A673 (cell line): Measurements from ENCODE around the gene MRPL38. TPM values are rescaled to one million over a fixed set of nuclear protein-coding genes. Genes with fewer than 3 reads are reported as not detected.

ENCODE experiments used
- BruUV-seq: library from RNA; stranded (reverse); fragments of 400-500 nt; replicated peaks from 2 replicates; lab custom pipeline; 2021; lab: Mats Ljungman, UMichigan
- CTCF ChIA-PET: fragments of 300-600 bp; sonication (Branson Sonifier 250); formaldehyde crosslinking; loops from one replicate; lab custom pipeline; 2022; ENCODE audit warnings: antibody characterized with exemption; lab: Charles Lee
- POLR2A ChIA-PET: fragments of 300-600 bp; sonication (Branson Sonifier 250); formaldehyde crosslinking; loops from one replicate; lab custom pipeline; 2022; ENCODE audit warnings: antibody characterized with exemption; ENCODE audit not compliant: low non-redundant PET; lab: Charles Lee
- DNase-seq: peaks from one replicate; pipeline ENCODE4 v3.0.0-alpha.2; 2015; ENCODE audit warnings: low spot score
- H3K27ac ChIP-seq: fragments of 200-600 bp; sonication (generic); 2 replicates; pipeline ENCODE4 v1.5.1; 2016; ENCODE audit warnings: mixed run types, low read depth, mild to moderate bottlenecking, mixed read lengths, antibody characterized with exemption, low read length; ENCODE audit not compliant: poor library complexity, severe bottlenecking
- H3K27me3 ChIP-seq: fragments of 200-600 bp; sonication (generic); replicated peaks from 2 replicates; pipeline ENCODE4 v1.6.1; 2017; ENCODE audit warnings: mixed run types, low read depth, mild to moderate bottlenecking, mixed read lengths, antibody characterized with exemption, low read length; ENCODE audit not compliant: insufficient read depth, poor library complexity
- H3K36me3 ChIP-seq: fragments of 200-600 bp; sonication (generic); 2 replicates; pipeline ENCODE4 v1.6.1; 2016; ENCODE audit warnings: mixed run types, mild to moderate bottlenecking, mixed read lengths, antibody characterized with exemption, low read length; ENCODE audit not compliant: insufficient read depth, poor library complexity, severe bottlenecking
- H3K4me1 ChIP-seq: fragments of 200-600 bp; sonication (generic); 2 replicates; pipeline ENCODE4 v1.6.1; 2017; ENCODE audit warnings: mixed run types, mild to moderate bottlenecking, mixed read lengths, antibody characterized with exemption, low read length; ENCODE audit not compliant: insufficient read depth, poor library complexity, severe bottlenecking
- H3K4me3 ChIP-seq: fragments of 200-600 bp; sonication (generic); 2 replicates; pipeline ENCODE4 v1.5.1; 2016; ENCODE audit warnings: low read depth, mixed run types, mild to moderate bottlenecking, mixed read lengths, low read length; ENCODE audit not compliant: poor library complexity, severe bottlenecking
- H3K9me3 ChIP-seq: fragments of 200-600 bp; sonication (generic); 2 replicates; pipeline ENCODE4 v1.6.1; 2016; ENCODE audit warnings: mixed run types, low read depth, mild to moderate bottlenecking, mixed read lengths, antibody characterized with exemption, low read length; ENCODE audit not compliant: poor library complexity, severe bottlenecking
- CTCF ChIP-seq: fragments of 300-800, 200-600 bp; sonication (generic); conservative IDR thresholded peaks from 2 replicates; pipeline ENCODE4 v1.5.1; 2017; ENCODE audit warnings: low read depth, mild to moderate bottlenecking, antibody characterized with exemption, low read length, moderate library complexity, mixed read lengths
- EZH2 ChIP-seq: fragments of 200-600 bp; sonication (generic); IDR thresholded peaks from 2 replicates; pipeline ENCODE4 v1.6.1; 2017; ENCODE audit warnings: borderline replicate concordance, low read depth, mild to moderate bottlenecking, mixed read lengths, antibody characterized with exemption, low read length; ENCODE audit not compliant: poor library complexity, severe bottlenecking
- intact Hi-C: fragments of 100-400 bp; cut with micrococcal nuclease; formaldehyde crosslinking; loops from one replicate; pipeline ENCODE4 v1.10.0; 2022; ENCODE audit not compliant: unreplicated experiment
- total RNA-seq: library from RNA; stranded (reverse); gene quantifications from 2 replicates; pipeline ENCODE4 v1.2.3, GENCODE V29; 2021

MRPL38 gene
- total RNA-seq, 1 experiment from 2014 or later = 167 TPM

- Histone ChIP-seq H3K27me3 (peaks cover 13% of the 10 kb centered on the region), H3K4me1 (peaks cover 16% of the 10 kb centered on the region), H3K4me3 (no peak overlapping the region), H3K9me3 (no peaks in the 10 kb centered on the region), H3K36me3 (no peaks in the 10 kb centered on the region), H3K27ac (no peak overlapping the region)
- POLR2A ChIA-PET = no interaction called here
- TF ChIP-seq EZH2 (no peak), CTCF (no peak)
- intact Hi-C loops = no loop called here
- BruUV-seq = no TSS peak
- DNase-seq = no peak
- CTCF ChIA-PET = interaction anchor here (1.2 kb wide), 1 partner anchor 20 kb away, joined by 3 read pairs; no protein-coding TSS in a partner anchor
These were observed 28.3 kb downstream of the MRPL38 start for GRCh38 chr17:75876190-75876937.

- TF ChIP-seq EZH2 = no peak
- no peak for TF ChIP-seq CTCF
- no peaks in the 10 kb centered on the region for H3K36me3 ChIP-seq
- H3K27me3 ChIP-seq = peaks cover 13% of the 10 kb centered on the region
- no peak overlapping the region for H3K27ac ChIP-seq
- no TSS peak for BruUV-seq
- ChIA-PET CTCF (interaction anchor here (1.2 kb wide), 1 partner anchor 20 kb away, joined by 3 read pairs; no protein-coding TSS in a partner anchor), POLR2A (no interaction called here)
- no peak overlapping the region for H3K4me3 ChIP-seq
- peaks cover 16% of the 10 kb centered on the region for H3K4me1 ChIP-seq
- DNase-seq = no peak
- intact Hi-C loops = no loop called here
- H3K9me3 ChIP-seq = no peaks in the 10 kb centered on the region
These were observed 28.8 kb downstream of the MRPL38 start for GRCh38 chr17:75875940-75876189.

- POLR2A ChIA-PET = no interaction called here
- CTCF ChIA-PET = interaction anchor here (1.2 kb wide), 1 partner anchor 19 kb away, joined by 3 read pairs; no protein-coding TSS in a partner anchor
- Histone ChIP-seq H3K4me3 (no peak overlapping the region), H3K9me3 (no peaks in the 10 kb centered on the region), H3K27ac (no peak overlapping the region), H3K4me1 (peaks cover 16% of the 10 kb centered on the region), H3K36me3 (no peaks in the 10 kb centered on the region), H3K27me3 (peaks cover 13% of the 10 kb centered on the region)
- no peak for DNase-seq
- no TSS peak for BruUV-seq
- intact Hi-C loops = no loop called here
- TF ChIP-seq CTCF (no peak), EZH2 (no peak)
These were observed 29.3 kb downstream of the MRPL38 start for GRCh38 chr17:75875182-75875939.
